Thoracic aorta (tissue), 2 donors: Measurements from ENCODE around the gene AFAP1L1. TPM values are rescaled to one million over a fixed set of nuclear protein-coding genes. Genes with fewer than 3 reads are reported as not detected.

Experiments
- ATAC-seq: fragments of 150-250 bp; one replicate; pipeline ENCODE4 v1.8.0; 2017; ENCODE audit warnings: low read depth; ENCODE audit not compliant: insufficient number of reproducible peaks, low FRiP score
- DNase-seq: peaks from one replicate; pipeline ENCODE4 v3.0.0-alpha.2; 2020; ENCODE audit warnings: low spot score
- H3K27ac ChIP-seq, 2 donors: fragments of 200-600 bp; sonication (generic); 1 replicate in 1 of 2; 2 replicates in 1 of 2; pipeline ENCODE4 v1.5.1; 2016; ENCODE audit warnings: mild to moderate bottlenecking in 2 of 2, moderate library complexity in 2 of 2
- H3K27me3 ChIP-seq: fragments of 200-600 bp; sonication (generic); replicated peaks from 2 replicates; pipeline ENCODE4 v1.6.0; 2016; ENCODE audit warnings: mild to moderate bottlenecking; ENCODE audit not compliant: insufficient read depth
- H3K36me3 ChIP-seq: fragments of 200-600 bp; sonication (generic); one replicate; pipeline ENCODE4 v1.5.1; 2016
- H3K4me1 ChIP-seq, 2 donors: fragments of 200-600 bp; sonication (generic); 1 replicate in 1 of 2; 2 replicates in 1 of 2; pipeline versions ENCODE4 v1.5.1 to v1.6.0; 2016; ENCODE audit warnings: low read depth in 2 of 2, mild to moderate bottlenecking in 1 of 2; ENCODE audit not compliant: control insufficient read depth in 1 of 2
- H3K4me3 ChIP-seq: fragments of 200-600 bp; sonication (generic); 2 replicates; pipeline ENCODE4 v1.5.1; 2016; ENCODE audit warnings: mild to moderate bottlenecking
- H3K9me3 ChIP-seq: fragments of 200-600 bp; sonication (generic); 2 replicates; pipeline ENCODE4 v1.5.1; 2016
- total RNA-seq, 2 donors: library from RNA; depleted of rRNA; stranded (reverse); fragments of >200 nt; gene quantifications; one replicate each; pipeline versions ENCODE4 v1.1.0 to v1.2.3, GENCODE V29; 2016
- TF ChIP-seq, protein P1 (sequence below): fragments of 200-600 bp; sonication (generic); IDR thresholded peaks from one replicate; pipeline ENCODE4 v1.5.1; 2019; ENCODE audit warnings: antibody characterized with exemption

Gene AFAP1L1
- total RNA-seq, 2 donors from 2014 or later: 6.8 to 10.4 TPM

DNA sequence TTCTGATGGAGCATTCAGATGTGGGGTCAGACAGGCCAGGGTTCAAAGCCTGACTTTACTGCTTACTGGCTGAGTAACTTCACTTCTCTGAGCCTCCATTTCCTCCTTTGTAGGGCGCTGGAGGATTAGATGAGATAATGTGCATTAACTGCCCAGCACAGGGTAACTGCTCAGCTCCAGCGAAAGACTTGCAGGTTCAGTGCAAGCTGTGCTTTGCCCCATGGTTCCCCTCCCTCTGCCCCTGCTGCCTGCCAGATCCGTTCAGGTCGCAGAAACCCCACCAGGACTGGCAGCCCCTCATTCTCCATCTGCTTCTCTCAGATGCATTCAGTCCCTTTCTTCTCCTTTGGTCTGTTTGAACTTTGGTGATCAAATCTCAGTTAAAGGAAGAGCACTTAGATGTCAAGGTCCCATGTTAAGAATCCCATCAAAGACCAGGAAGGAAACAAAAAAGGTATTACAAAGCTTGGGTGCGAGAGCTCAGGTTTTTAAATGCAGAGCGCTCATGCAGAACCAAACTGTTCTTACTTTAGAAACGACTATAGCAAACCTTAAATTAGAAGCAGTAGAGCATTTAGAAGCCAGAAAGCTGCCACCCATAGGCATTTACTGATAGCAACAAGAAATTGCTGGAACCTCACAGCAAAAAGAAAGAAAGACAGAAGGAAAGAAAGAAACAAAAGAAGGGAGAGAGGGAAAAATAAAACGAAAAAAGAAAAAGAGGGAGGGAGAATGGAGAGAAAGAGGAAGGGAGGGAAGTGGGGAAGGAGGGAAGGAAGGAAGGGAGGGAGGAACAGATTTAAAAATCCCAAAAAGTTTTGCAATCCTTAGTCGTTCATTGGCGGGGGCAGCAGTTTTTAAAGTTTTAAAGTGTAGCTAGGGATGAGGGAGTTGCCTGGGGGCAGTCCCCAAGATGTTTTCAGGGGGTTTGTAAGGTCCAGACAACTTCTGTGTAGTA, 23.5 kb downstream of the AFAP1L1 start:
- H3K4me3 ChIP-seq: no peak overlapping the region
- H3K27ac ChIP-seq: no peak overlapping the region
- no peaks in the 10 kb centered on the region for H3K9me3 ChIP-seq
- H3K36me3 ChIP-seq: no peaks in the 10 kb centered on the region
- TF ChIP-seq, protein P1, sequence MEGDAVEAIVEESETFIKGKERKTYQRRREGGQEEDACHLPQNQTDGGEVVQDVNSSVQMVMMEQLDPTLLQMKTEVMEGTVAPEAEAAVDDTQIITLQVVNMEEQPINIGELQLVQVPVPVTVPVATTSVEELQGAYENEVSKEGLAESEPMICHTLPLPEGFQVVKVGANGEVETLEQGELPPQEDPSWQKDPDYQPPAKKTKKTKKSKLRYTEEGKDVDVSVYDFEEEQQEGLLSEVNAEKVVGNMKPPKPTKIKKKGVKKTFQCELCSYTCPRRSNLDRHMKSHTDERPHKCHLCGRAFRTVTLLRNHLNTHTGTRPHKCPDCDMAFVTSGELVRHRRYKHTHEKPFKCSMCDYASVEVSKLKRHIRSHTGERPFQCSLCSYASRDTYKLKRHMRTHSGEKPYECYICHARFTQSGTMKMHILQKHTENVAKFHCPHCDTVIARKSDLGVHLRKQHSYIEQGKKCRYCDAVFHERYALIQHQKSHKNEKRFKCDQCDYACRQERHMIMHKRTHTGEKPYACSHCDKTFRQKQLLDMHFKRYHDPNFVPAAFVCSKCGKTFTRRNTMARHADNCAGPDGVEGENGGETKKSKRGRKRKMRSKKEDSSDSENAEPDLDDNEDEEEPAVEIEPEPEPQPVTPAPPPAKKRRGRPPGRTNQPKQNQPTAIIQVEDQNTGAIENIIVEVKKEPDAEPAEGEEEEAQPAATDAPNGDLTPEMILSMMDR: no peak
- ATAC-seq: no peak
- no peaks in the 10 kb centered on the region for H3K27me3 ChIP-seq
- DNase-seq: no peak
- H3K4me1 ChIP-seq: no peaks in the 10 kb centered on the region

DNA sequence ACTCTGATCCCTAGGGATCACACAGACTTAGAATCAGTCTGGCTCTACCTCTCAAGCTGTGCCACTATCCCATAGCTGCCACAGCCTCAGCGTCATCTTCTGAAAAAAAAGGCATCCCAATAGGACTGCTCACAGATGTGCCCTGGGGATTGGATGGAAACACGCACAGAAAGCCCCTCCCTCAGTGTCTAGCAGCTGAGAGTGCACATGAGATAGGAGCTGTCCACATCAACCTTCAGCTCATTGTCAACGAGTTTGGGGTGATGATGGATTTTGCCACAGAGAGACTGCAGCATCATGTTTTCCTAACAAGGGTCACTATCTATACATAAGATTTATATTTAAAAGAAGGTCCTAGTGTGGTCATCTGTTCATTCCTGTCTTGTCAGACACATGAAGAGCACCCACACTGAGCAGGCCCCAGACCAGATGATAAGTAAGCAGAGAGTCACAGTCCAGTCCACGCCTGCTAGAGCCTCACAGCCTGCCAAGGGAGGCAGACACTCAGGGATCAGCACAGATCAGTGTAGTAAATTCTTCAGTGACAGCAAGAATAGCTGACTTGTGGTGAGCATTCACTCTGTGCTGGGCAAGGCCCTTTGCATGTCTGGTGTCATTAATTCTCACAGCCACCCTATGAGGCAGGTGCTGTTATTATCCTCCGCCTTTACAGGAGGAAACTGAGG, 25.8 kb downstream of the AFAP1L1 start:
- H3K4me3 ChIP-seq: no peak overlapping the region

DNA sequence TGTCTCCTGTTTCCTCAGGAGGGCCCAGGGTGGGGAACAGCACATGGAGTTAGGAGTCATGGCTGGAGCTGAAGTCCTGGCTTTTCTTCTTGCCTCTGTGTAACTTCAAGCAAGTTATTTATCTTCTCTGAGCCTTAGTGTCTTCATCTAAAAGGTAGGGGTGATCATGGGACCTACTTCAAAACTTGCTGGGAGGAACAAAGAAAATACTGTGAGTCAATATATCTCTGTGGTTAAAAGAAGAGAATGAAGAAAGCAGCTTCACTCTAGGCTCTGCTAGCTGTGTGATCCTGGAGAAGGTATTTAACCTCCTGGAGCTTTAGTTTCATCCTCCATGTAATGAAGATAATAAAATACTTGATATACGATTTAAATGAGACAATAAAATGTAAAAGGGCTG, 26.5 kb downstream of the AFAP1L1 start:
- H3K27me3 ChIP-seq: no peaks in the 10 kb centered on the region
- ATAC-seq (no peak), DNase-seq (no peak)
- H3K27ac ChIP-seq: no peak overlapping the region
- no peaks in the 10 kb centered on the region for H3K4me1 ChIP-seq
- TF ChIP-seq, protein P1: no peak
- H3K36me3 ChIP-seq: no peaks in the 10 kb centered on the region
- no peak overlapping the region for H3K4me3 ChIP-seq
- no peaks in the 10 kb centered on the region for H3K9me3 ChIP-seq

More for the DNA sequence above, 25.8 kb downstream of the AFAP1L1 start:
- DNase-seq (no peak), ATAC-seq (no peak)
- H3K27me3 ChIP-seq: no peaks in the 10 kb centered on the region
- TF ChIP-seq, protein P1: no peak
- H3K9me3 ChIP-seq: no peaks in the 10 kb centered on the region
- H3K36me3 ChIP-seq: no peaks in the 10 kb centered on the region
- no peak overlapping the region for H3K27ac ChIP-seq
- no peaks in the 10 kb centered on the region for H3K4me1 ChIP-seq

DNA sequence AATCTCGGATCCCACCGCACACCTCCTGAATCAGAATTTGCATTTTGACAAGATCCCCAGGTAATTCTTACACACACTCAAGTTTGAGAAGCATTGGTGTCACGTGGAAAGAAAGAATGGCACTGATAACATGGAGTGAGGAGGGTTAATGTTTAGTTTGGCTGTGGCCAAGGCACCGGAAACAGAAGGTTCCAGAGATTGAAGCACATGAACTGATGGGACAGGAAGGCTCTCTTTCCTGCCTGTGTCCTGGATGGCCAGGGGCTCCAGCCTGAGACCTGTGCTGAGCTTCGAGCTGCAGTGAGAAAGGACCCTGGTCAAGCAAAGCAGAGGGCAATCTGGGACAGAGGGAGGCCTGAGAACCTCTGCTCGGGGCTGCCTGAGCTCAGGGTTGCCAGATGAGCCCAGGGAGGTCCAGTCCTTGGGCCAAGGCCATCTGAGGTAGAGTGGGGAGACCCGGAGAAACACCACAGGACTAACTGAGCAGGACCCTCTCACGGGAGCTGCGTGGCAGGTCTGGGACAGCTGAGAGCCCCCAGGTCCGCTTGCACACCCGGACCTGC, 27.3 kb downstream of the AFAP1L1 start:
- TF ChIP-seq, protein P1: no peak
- Histone ChIP-seq H3K27ac (no peak overlapping the region), H3K4me1 (no peaks in the 10 kb centered on the region), H3K9me3 (no peaks in the 10 kb centered on the region), H3K36me3 (no peaks in the 10 kb centered on the region), H3K4me3 (no peak overlapping the region), H3K27me3 (no peaks in the 10 kb centered on the region)
- ATAC-seq: peak; percentile 57
- no peak for DNase-seq
